NCI-H524 (cell line): Measurements from ENCODE around the gene RYR1.
A peak's percentile ranks its signal among the peaks of the same experiment; 100 is the strongest.
"Not testable (repeated sequence)": the region's sequence is repeated elsewhere in the genome, so short reads cannot be mapped to it uniquely, and the experiment has no call there.

Source experiments
- DNase-seq, 2 experiments: peaks; one replicate each; lab custom pipeline; 2025; lab: John Stamatoyannopoulos, UW

The RYR1 gene

GRCh38 chr19:38400361-38400760 is 33.1 kb upstream of the RYR1 start:
- DNase-seq: no peak

GRCh38 chr19:38401148-38401547 is 32.3 kb upstream of the RYR1 start:
- no peak for DNase-seq

GRCh38 chr19:38402623-38402966 is 30.9 kb upstream of the RYR1 start:
- DNase-seq: no peak

GRCh38 chr19:38402967-38403674 is 30.4 kb upstream of the RYR1 start, which contains the start of gene FAM98C:
TSS of gene FAM98C (plus strand) at chr19:38403093. CDS start at chr19:38403154, 61 bp downstream.
- DNase-seq: peak; percentile 98 to 99

GRCh38 chr19:38404858-38405257 is 28.6 kb upstream of the RYR1 start:
- DNase-seq: no peak

GRCh38 chr19:38405276-38405675 is 28.2 kb upstream of the RYR1 start:
- DNase-seq: no peak

- DNase-seq: no peak
Observed at GRCh38 chr19:38409631-38410133, 23.8 kb upstream of the RYR1 start.

- DNase-seq: not testable (repeated sequence)
Observed at GRCh38 chr19:38410407-38410806, 23.1 kb upstream of the RYR1 start.

GRCh38 chr19:38411041-38411712 is 22.3 kb upstream of the RYR1 start:
- DNase-seq: no peak

GRCh38 chr19:38411898-38412297 is 21.6 kb upstream of the RYR1 start:
- not testable (repeated sequence) for DNase-seq

- no peak for DNase-seq
Observed at GRCh38 chr19:38412491-38412890, 21.0 kb upstream of the RYR1 start.

GRCh38 chr19:38412961-38413360 is 20.5 kb upstream of the RYR1 start:
- peak in 1 of 2 experiments; percentile 33 for DNase-seq

GRCh38 chr19:38413416-38413815 is 20.1 kb upstream of the RYR1 start:
- DNase-seq: no peak

- DNase-seq: no peak
Observed at GRCh38 chr19:38417146-38417543, 16.3 kb upstream of the RYR1 start.

GRCh38 chr19:38417544-38418506 is 15.7 kb upstream of the RYR1 start:
- peak; percentile 47 to 60 for DNase-seq

GRCh38 chr19:38420935-38421334 is 12.6 kb upstream of the RYR1 start:
- DNase-seq: no peak

- DNase-seq: no peak
Observed at GRCh38 chr19:38421856-38422255, 11.6 kb upstream of the RYR1 start.

- no peak for DNase-seq
Observed at GRCh38 chr19:38422438-38422837, 11.1 kb upstream of the RYR1 start.

GRCh38 chr19:38424272-38424671 is 9.2 kb upstream of the RYR1 start:
- no peak for DNase-seq

GRCh38 chr19:38425222-38425809 is 8.2 kb upstream of the RYR1 start:
- no peak for DNase-seq

GRCh38 chr19:38425810-38426466 is 7.6 kb upstream of the RYR1 start, which contains the start of gene RASGRP4:
TSS of gene RASGRP4 (minus strand) at chr19:38426219. CDS start at chr19:38426091, 128 bp downstream.
- no peak for DNase-seq
